ENCODE results near the gene EIF4B. TPM values are rescaled to one million over a fixed set of nuclear protein-coding genes. Genes with fewer than 3 reads are reported as not detected.
A peak's percentile ranks its signal among the peaks of the same experiment; 100 is the strongest.

EIF4B gene
- total RNA-seq, 1 donor from 2014 or later: 526 TPM

DNA sequence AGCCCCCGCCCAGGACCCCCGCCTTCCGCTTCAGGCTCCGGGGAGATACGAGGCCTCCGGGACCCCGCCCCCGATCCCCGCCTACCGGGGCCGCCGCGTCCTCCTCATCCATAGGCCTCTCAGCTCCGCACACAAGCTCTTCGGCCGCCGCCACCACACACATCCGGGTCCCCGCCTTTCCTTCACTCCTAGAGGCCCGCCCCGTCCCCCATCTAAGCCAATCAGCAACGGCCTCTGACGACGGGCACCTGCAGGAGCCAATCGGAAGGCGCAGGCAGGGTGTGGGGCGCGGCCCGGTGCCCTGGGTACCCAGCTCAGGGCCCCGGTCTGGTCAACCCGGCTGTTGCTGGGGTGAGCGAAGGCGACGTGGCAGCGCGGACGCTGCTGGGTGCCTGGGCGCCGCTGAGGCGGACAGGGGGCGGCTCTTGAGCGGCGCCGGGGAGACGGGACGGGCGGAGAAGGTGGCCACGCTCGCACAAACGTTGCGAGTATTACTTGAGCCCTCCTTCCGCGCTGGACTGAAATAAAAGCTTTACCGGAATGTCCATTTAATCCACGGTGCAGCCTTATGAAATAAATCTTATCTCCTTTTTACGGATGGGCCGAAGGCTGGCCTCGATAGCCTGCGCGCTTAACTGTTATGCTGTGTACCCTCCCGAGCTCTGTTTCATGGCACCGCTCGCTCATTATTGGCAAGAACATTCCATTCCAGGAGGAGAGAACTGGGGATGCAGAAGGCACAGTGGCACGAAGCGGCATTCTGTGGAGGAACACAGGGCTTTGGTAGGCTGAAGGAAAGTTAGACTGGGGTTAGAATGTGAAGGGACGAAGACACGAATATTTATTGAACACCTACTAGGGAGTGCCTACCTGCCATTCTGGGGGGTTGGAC lies 73.2 kb downstream of the EIF4B start, which contains the start of gene SPRYD3:
Gene SPRYD3 (minus strand): TSS at position 165 of the 892 bp plus-strand sequence. CDS start 57 bp downstream, at position 108.
- H3K27me3 ChIP-seq (ENCODE audit: control insufficient read depth, insufficient read depth, low read length): no peaks in the 10 kb centered on the region

DNA sequence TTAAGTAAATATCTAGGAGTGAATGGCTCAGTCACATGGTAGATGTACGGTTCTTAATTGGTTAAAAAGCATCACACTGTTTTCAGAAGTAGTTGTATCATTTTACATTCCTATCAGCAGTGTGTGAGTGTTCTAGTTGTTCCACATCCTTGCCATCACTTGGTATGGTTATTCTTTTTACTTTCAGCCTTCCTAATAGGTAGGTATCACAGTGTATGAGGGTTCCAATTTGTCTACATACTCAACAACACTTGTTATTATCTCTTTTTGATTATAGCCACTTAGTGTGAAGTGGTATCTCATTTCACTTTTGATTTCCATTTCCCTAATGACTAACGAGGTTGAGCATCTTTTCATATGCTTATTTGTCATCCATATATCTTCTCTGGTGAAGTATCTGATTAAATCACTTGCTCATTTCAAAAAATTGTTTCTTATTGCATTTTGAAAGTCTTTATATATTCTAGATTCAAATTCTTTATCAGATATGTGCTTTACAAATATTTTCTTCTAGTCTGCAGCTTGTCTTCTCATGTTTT lies 76.5 kb downstream of the EIF4B start:
- H3K36me3 ChIP-seq (ENCODE audit: control insufficient read depth, insufficient read depth, low read length): no peaks in the 10 kb centered on the region
- TF ChIP-seq, protein P1, sequence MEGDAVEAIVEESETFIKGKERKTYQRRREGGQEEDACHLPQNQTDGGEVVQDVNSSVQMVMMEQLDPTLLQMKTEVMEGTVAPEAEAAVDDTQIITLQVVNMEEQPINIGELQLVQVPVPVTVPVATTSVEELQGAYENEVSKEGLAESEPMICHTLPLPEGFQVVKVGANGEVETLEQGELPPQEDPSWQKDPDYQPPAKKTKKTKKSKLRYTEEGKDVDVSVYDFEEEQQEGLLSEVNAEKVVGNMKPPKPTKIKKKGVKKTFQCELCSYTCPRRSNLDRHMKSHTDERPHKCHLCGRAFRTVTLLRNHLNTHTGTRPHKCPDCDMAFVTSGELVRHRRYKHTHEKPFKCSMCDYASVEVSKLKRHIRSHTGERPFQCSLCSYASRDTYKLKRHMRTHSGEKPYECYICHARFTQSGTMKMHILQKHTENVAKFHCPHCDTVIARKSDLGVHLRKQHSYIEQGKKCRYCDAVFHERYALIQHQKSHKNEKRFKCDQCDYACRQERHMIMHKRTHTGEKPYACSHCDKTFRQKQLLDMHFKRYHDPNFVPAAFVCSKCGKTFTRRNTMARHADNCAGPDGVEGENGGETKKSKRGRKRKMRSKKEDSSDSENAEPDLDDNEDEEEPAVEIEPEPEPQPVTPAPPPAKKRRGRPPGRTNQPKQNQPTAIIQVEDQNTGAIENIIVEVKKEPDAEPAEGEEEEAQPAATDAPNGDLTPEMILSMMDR (IDR thresholded peaks at IDR 0.05; ENCODE audit: insufficient read depth, low read length, poor library complexity, severe bottlenecking): no peak

More for the DNA sequence above, 73.2 kb downstream of the EIF4B start, which contains the start of gene SPRYD3:
- no peaks in the 10 kb centered on the region for H3K36me3 ChIP-seq (ENCODE audit: control insufficient read depth, insufficient read depth, low read length)
- peak within 1 kb of the TSS; percentile 67 for H3K4me3 ChIP-seq (ENCODE audit: low read depth, low read length)
- TF ChIP-seq, protein P1 (IDR thresholded peaks at IDR 0.05; ENCODE audit: insufficient read depth, low read length, poor library complexity, severe bottlenecking): no peak
- peak; percentile 52 for DNase-seq (ENCODE audit: low read depth)

DNA sequence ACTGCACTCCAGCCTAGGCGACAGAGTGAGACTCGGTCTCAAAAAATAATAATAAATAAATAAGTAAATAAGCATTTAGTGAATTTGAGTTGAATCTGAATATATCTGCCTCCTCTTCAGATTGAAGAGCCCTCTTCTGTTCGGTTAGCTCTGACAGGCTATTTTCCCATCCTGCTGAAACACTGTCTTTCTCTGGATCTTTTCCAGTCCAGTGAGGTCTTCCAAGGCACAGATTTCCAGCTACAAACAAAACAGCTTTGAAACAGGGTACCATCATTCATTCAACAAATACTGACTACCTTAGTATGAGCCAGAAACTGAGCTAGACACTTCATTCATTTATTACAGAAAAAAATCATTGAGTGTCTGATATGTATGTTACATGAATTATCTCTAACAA lies 80.1 kb downstream of the EIF4B start:
- H3K4me3 ChIP-seq (ENCODE audit: low read depth, low read length): no peak overlapping the region
- DNase-seq (ENCODE audit: low read depth): no peak
- TF ChIP-seq, protein P1 (IDR thresholded peaks at IDR 0.05; ENCODE audit: insufficient read depth, low read length, poor library complexity, severe bottlenecking): no peak
- no peaks in the 10 kb centered on the region for H3K36me3 ChIP-seq (ENCODE audit: control insufficient read depth, insufficient read depth, low read length)
- no peaks in the 10 kb centered on the region for H3K27me3 ChIP-seq (ENCODE audit: control insufficient read depth, insufficient read depth, low read length)

More for the DNA sequence above, 76.5 kb downstream of the EIF4B start:
- no peak for DNase-seq (ENCODE audit: low read depth)
- Histone ChIP-seq H3K4me3 (ENCODE audit: low read depth, low read length) (no peak overlapping the region), H3K27me3 (ENCODE audit: control insufficient read depth, insufficient read depth, low read length) (no peaks in the 10 kb centered on the region)

DNA sequence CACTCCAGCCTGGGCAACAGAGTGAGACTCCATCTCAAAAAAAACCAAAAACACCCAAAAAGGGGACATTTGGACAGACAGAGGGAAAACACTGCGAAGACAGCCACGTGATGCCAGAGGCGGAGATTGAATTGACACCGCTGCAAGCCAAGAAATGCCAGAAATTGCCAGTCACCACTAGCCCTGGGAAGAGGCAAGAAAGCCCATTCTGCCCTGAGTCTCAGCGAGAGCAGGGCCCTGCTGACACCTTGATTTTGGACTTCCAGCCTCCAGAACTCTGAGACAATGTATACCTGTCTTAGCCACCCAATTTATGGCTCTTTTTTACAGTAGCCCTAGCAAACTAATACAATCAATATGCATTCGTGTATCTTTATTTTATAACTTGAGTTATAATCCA lies 83.8 kb downstream of the EIF4B start:
- TF ChIP-seq, protein P1 (IDR thresholded peaks at IDR 0.05; ENCODE audit: insufficient read depth, low read length, poor library complexity, severe bottlenecking): no peak
- no peak overlapping the region for H3K4me3 ChIP-seq (ENCODE audit: low read depth, low read length)
- DNase-seq (ENCODE audit: low read depth): no peak
- no peaks in the 10 kb centered on the region for H3K36me3 ChIP-seq (ENCODE audit: control insufficient read depth, insufficient read depth, low read length)
- H3K27me3 ChIP-seq (ENCODE audit: control insufficient read depth, insufficient read depth, low read length): no peaks in the 10 kb centered on the region

DNA sequence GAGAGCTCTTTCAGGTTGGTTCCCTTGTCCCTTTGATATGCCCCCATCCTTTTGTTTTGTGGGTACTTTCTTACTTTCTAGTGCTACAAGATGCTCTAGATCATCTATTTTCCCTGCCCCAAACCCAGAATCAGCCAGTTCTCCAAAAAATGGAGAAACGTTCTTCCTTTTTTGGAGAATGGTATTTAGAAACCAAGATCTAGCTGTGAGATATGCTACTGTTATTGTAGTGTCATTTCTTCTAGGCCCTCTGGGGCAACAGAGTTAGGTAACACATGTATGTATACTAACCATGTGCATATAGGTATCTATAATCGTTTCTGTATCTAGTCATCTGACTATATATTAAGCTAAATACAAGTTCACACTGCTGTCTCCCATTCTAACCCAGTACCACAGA lies 84.3 kb downstream of the EIF4B start:
- no peaks in the 10 kb centered on the region for H3K27me3 ChIP-seq (ENCODE audit: control insufficient read depth, insufficient read depth, low read length)
- TF ChIP-seq, protein P1 (IDR thresholded peaks at IDR 0.05; ENCODE audit: insufficient read depth, low read length, poor library complexity, severe bottlenecking): no peak
- no peaks in the 10 kb centered on the region for H3K36me3 ChIP-seq (ENCODE audit: control insufficient read depth, insufficient read depth, low read length)
- H3K4me3 ChIP-seq (ENCODE audit: low read depth, low read length): no peak overlapping the region
- DNase-seq (ENCODE audit: low read depth): no peak
